ENCODE results near the gene HLF. TPM values are rescaled to one million over a fixed set of nuclear protein-coding genes. Genes with fewer than 3 reads are reported as not detected.

HLF gene
- total RNA-seq, 4 donors from 2014 or later = 59.4 to 186 (median 126) TPM

GRCh38 chr17:55268649-55269480 is 4.1 kb downstream of the HLF start:
- Histone ChIP-seq H3K36me3 (peaks cover 0 to 8% of the 10 kb centered on the region in 2 donors), H3K4me1 (peaks cover 8 to 69% (median 11%) of the 10 kb centered on the region in 3 donors), H3K9me3 (no peaks in the 10 kb centered on the region), H3K27me3 (no peaks in the 10 kb centered on the region), H3K27ac (peak overlapping the region; percentile 95 to 97 (median 96)), H3K4me3 (peak overlapping the region; percentile 78 to 90)
- WGBS, 2 donors (ENCODE audit: low coverage in 1 of 2) = 18 to 66% methylated on average over 6 to 8 of the region's 8 CpGs
- ATAC-seq = no peak
- TF ChIP-seq POLR2AphosphoS5 (IDR thresholded peaks at IDR 0.05) = no peak
- TF ChIP-seq POLR2A (IDR thresholded peaks at IDR 0.05) = no peak
- TF ChIP-seq CTCF (IDR thresholded peaks at IDR 0.05) = no peak
- TF ChIP-seq EP300 (IDR thresholded peaks at IDR 0.05) = no peak

- H3K4me1 ChIP-seq = peaks cover 12 to 72% (median 16%) of the 10 kb centered on the region in 3 donors
These were observed 5.1 kb downstream of the HLF start for GRCh38 chr17:55269894-55270293.

GRCh38 chr17:55271223-55271571 is 6.4 kb downstream of the HLF start:
- no peaks in the 10 kb centered on the region for H3K9me3 ChIP-seq
- peak overlapping the region; percentile 91 to 97 (median 94) for H3K27ac ChIP-seq
- H3K27me3 ChIP-seq = no peaks in the 10 kb centered on the region
- H3K4me1 ChIP-seq = peaks cover 21 to 85% (median 24%) of the 10 kb centered on the region in 3 donors
- no peak for ATAC-seq
- H3K36me3 ChIP-seq = peaks cover 0 to 8% of the 10 kb centered on the region in 2 donors
- 40 to 55% methylated on average over 1 of the region's 1 CpG for WGBS, 2 donors (ENCODE audit: low coverage in 1 of 2)
- TF ChIP-seq EP300 (IDR thresholded peaks at IDR 0.05) = no peak
- no peak for TF ChIP-seq CTCF (IDR thresholded peaks at IDR 0.05)
- TF ChIP-seq POLR2AphosphoS5 (IDR thresholded peaks at IDR 0.05) = no peak
- TF ChIP-seq POLR2A (IDR thresholded peaks at IDR 0.05) = no peak
- H3K4me3 ChIP-seq = peak overlapping the region in 1 of 2 donors; percentile 78

More at GRCh38 chr17:55269894-55270293, 5.1 kb downstream of the HLF start:
- Histone ChIP-seq H3K36me3 (peaks cover 0 to 8% of the 10 kb centered on the region in 2 donors), H3K27ac (peak overlapping the region; percentile 95 to 97 (median 96)), H3K27me3 (no peaks in the 10 kb centered on the region), H3K4me3 (peak overlapping the region; percentile 78 to 90), H3K9me3 (no peaks in the 10 kb centered on the region)
- ATAC-seq = no peak
- no peak for TF ChIP-seq CTCF (IDR thresholded peaks at IDR 0.05)
- no peak for TF ChIP-seq POLR2A (IDR thresholded peaks at IDR 0.05)
- no peak for TF ChIP-seq POLR2AphosphoS5 (IDR thresholded peaks at IDR 0.05)
- TF ChIP-seq EP300 (IDR thresholded peaks at IDR 0.05) = no peak

- peak overlapping the region in 1 of 2 donors; percentile 22 for H3K4me3 ChIP-seq
- 74 to 82% methylated on average over 5 to 7 of the region's 8 CpGs for WGBS, 2 donors (ENCODE audit: low coverage in 1 of 2)
- peaks cover 29 to 95% (median 32%) of the 10 kb centered on the region in 3 donors for H3K4me1 ChIP-seq
- no peak for ATAC-seq
- no peaks in the 10 kb centered on the region for H3K27me3 ChIP-seq
- H3K9me3 ChIP-seq = no peaks in the 10 kb centered on the region
- H3K27ac ChIP-seq = peak overlapping the region; percentile 91 to 97 (median 94)
- H3K36me3 ChIP-seq = peaks cover 0 to 8% of the 10 kb centered on the region in 2 donors
- TF ChIP-seq POLR2AphosphoS5 (IDR thresholded peaks at IDR 0.05) = no peak
- no peak for TF ChIP-seq POLR2A (IDR thresholded peaks at IDR 0.05)
- TF ChIP-seq CTCF (IDR thresholded peaks at IDR 0.05) = no peak
- TF ChIP-seq EP300 (IDR thresholded peaks at IDR 0.05) = no peak
These were observed 7.4 kb downstream of the HLF start for GRCh38 chr17:55271958-55272710.
